SK-N-SH treated with all-trans-retinoic acid at 6 μM for 48 hours (cell line): Measurements from ENCODE around the gene HERC6.

Source experiments
- ATAC-seq: fragments of 200-7000 bp; cut with Tn5 transposase; 3 replicates; pipeline ENCODE4 v1.9.1; 2020; ENCODE audit warnings: mild to moderate bottlenecking, moderate library complexity
- ARNTL ChIP-seq: fragments of 450-650 bp; formaldehyde crosslinking; IDR thresholded peaks from 2 replicates; pipeline ENCODE4 v1.5.0; 2020; ENCODE audit warnings: low read depth, mild to moderate bottlenecking, moderate library complexity, borderline replicate concordance
- BACH2 ChIP-seq: fragments of 250-450 bp; sonication (Bioruptor Pico); IDR thresholded peaks from 2 replicates; pipeline ENCODE4 v1.9.0; 2021; ENCODE audit warnings: mild to moderate bottlenecking, borderline replicate concordance
- ESRRG ChIP-seq: fragments of 250-450 bp; sonication (Bioruptor Pico); IDR thresholded peaks from 2 replicates; pipeline ENCODE4 v1.6.1; 2021; ENCODE audit warnings: mild to moderate bottlenecking
- GLIS3 ChIP-seq: fragments of 250-450 bp; sonication (Bioruptor Pico); IDR thresholded peaks from 2 replicates; pipeline ENCODE4 v1.5.0; 2020; ENCODE audit warnings: mild to moderate bottlenecking, moderate library complexity
- ISL1 ChIP-seq: fragments of 250-450 bp; sonication (Bioruptor Pico); IDR thresholded peaks from 2 replicates; pipeline ENCODE4 v2.1.2; 2022; ENCODE audit warnings: mild to moderate bottlenecking, moderate library complexity
- POU6F1 ChIP-seq: fragments of 250-450 bp; sonication (Bioruptor Pico); IDR thresholded peaks from 2 replicates; pipeline ENCODE4 v1.8.0; 2021; ENCODE audit warnings: low read depth, mild to moderate bottlenecking, moderate library complexity, borderline replicate concordance
- PPARA ChIP-seq: fragments of 250-450 bp; sonication (Bioruptor Pico); IDR thresholded peaks from 2 replicates; pipeline ENCODE4 v1.5.0; 2020; ENCODE audit warnings: mild to moderate bottlenecking, borderline replicate concordance
- RARB ChIP-seq: fragments of 250-450 bp; sonication (Bioruptor Pico); IDR thresholded peaks from 2 replicates; pipeline ENCODE4 v1.8.0; 2021; ENCODE audit warnings: mild to moderate bottlenecking, moderate library complexity
- SNAI2 ChIP-seq: fragments of 250-450 bp; sonication (Bioruptor Pico); IDR thresholded peaks from 2 replicates; pipeline ENCODE4 v1.5.0; 2020; ENCODE audit warnings: mild to moderate bottlenecking, moderate library complexity
- TCF4 ChIP-seq: fragments of 250-450 bp; sonication (Bioruptor Pico); IDR thresholded peaks from 2 replicates; pipeline ENCODE4 v1.8.0; 2021; ENCODE audit warnings: mild to moderate bottlenecking, moderate library complexity, borderline replicate concordance
- TOX ChIP-seq: fragments of 250-450 bp; sonication (Bioruptor Pico); IDR thresholded peaks from 2 replicates; pipeline ENCODE4 v1.8.0; 2021; ENCODE audit warnings: mild to moderate bottlenecking, moderate library complexity, borderline replicate concordance
- ZC3H10 ChIP-seq: fragments of 250-450 bp; sonication (Bioruptor Pico); IDR thresholded peaks from 2 replicates; pipeline ENCODE4 v1.5.1; 2021; ENCODE audit warnings: mild to moderate bottlenecking, moderate library complexity
- ZFP3 ChIP-seq: fragments of 250-450 bp; sonication (Bioruptor Pico); IDR thresholded peaks from 2 replicates; pipeline ENCODE4 v1.5.0; 2020; ENCODE audit warnings: mild to moderate bottlenecking, moderate library complexity
- ZFP30 ChIP-seq: fragments of 450-650 bp; formaldehyde crosslinking; IDR thresholded peaks from 2 replicates; pipeline ENCODE4 v1.5.0; 2022; ENCODE audit warnings: mild to moderate bottlenecking, moderate library complexity
- ZNF565 ChIP-seq: fragments of 450-650 bp; formaldehyde crosslinking; conservative IDR thresholded peaks from 2 replicates; pipeline ENCODE4 v1.5.0; 2020; ENCODE audit warnings: low read depth, mild to moderate bottlenecking, moderate library complexity
- ZNF70 ChIP-seq: fragments of 450-650 bp; formaldehyde crosslinking; IDR thresholded peaks from 2 replicates; pipeline ENCODE4 v1.5.0; 2020; ENCODE audit warnings: mild to moderate bottlenecking, moderate library complexity
- ZNF8 ChIP-seq: fragments of 450-650 bp; formaldehyde crosslinking; IDR thresholded peaks from 2 replicates; pipeline ENCODE4 v1.5.0; 2020; ENCODE audit warnings: mild to moderate bottlenecking, moderate library complexity
- TF ChIP-seq, protein P1 (sequence below): fragments of 250-450 bp; sonication (Bioruptor Pico); IDR thresholded peaks from 2 replicates; pipeline ENCODE4 v1.5.1; 2020; ENCODE audit warnings: low read depth, mild to moderate bottlenecking, moderate library complexity
- TF ChIP-seq, protein P2 (sequence below): fragments of 250-450 bp; sonication (Bioruptor Pico); IDR thresholded peaks from 2 replicates; pipeline ENCODE4 v1.5.0; 2020; ENCODE audit warnings: mild to moderate bottlenecking, moderate library complexity
- TF ChIP-seq, protein P3 (sequence below): fragments of 250-450 bp; sonication (Bioruptor Pico); IDR thresholded peaks from 2 replicates; pipeline ENCODE4 v1.8.0; 2020; ENCODE audit warnings: mild to moderate bottlenecking, moderate library complexity, borderline replicate concordance
- TF ChIP-seq, protein P4 (sequence below): fragments of 250-450 bp; sonication (Bioruptor Pico); IDR thresholded peaks from 2 replicates; pipeline ENCODE4 v1.5.1; 2021; ENCODE audit warnings: mild to moderate bottlenecking, moderate library complexity

HERC6 gene

GRCh38 chr4:88367826-88368225 lies 10.8 kb upstream of the HERC6 start:
- TF ChIP-seq ZNF565 (no peak), ZFP30 (no peak)
- ATAC-seq = no peak

DNA sequence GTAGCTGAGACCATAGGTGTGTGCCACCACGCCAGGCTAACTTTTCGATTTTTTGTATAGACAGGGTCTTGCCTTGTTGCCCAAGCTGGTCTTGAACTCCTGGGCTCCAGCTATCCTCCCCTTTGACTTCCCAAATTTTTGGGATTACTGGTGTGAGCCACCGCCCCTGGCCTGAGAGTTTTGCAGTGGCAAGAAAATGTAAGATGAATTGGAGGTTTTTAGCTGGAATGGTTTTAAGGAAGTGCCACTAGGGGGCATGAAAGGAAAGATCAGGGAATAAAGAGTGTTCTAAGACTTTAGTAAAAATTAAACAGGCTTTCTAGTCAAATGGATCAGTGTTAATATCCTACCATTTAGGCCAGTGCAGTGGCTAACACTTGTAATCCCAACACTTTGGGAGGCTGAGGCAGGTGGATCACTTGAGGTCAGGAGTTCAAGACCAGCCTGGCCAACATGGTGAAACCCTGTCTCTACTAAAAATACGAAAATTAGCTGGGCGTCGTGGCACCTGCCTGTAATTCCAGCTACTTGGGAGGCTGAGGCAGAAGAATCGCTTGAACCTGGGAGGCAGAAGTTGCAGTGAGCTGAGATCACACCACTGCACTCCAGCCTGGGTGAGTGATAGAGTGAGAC lies 9.4 kb upstream of the HERC6 start:
- peak; percentile 78 for ATAC-seq

DNA sequence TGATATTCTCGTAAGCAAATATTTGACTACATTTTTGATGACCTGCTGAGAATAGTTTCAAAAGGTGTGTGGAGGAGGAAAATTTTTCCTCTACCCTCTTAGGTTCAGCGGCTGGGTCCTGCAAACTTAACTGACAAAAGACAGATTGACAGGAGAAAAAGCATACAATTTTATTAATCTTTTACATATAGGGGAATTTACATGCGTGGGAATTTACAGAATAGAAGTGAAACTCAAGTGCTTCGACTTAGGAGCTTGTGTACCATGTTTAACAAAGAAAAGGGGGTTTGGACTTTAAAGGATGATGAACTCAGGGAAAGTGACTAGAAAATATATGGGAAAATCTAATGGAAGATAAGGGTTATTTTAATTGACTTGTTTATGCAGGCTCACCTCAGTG lies 2.5 kb downstream of the HERC6 start:
- TF ChIP-seq ARNTL (CRISPR knock-in tag) (no peak), ZFP3 (CRISPR knock-in tag) (no peak), PPARA (CRISPR knock-in tag) (no peak), RARB (no peak), ZNF8 (CRISPR knock-in tag) (no peak), ISL1 (CRISPR knock-in tag) (no peak), TCF4 (CRISPR knock-in tag) (no peak), ESRRG (CRISPR knock-in tag) (no peak), SNAI2 (CRISPR knock-in tag) (no peak), ZNF565 (no peak), ZFP30 (no peak), GLIS3 (no peak), ZNF70 (CRISPR knock-in tag) (no peak), TOX (CRISPR knock-in tag) (no peak)
- TF ChIP-seq, protein P1, sequence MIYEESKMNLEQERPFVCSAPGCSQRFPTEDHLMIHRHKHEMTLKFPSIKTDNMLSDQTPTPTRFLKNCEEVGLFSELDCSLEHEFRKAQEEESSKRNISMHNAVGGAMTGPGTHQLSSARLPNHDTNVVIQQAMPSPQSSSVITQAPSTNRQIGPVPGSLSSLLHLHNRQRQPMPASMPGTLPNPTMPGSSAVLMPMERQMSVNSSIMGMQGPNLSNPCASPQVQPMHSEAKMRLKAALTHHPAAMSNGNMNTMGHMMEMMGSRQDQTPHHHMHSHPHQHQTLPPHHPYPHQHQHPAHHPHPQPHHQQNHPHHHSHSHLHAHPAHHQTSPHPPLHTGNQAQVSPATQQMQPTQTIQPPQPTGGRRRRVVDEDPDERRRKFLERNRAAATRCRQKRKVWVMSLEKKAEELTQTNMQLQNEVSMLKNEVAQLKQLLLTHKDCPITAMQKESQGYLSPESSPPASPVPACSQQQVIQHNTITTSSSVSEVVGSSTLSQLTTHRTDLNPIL (CRISPR knock-in tag) = no peak
- TF ChIP-seq, protein P2, sequence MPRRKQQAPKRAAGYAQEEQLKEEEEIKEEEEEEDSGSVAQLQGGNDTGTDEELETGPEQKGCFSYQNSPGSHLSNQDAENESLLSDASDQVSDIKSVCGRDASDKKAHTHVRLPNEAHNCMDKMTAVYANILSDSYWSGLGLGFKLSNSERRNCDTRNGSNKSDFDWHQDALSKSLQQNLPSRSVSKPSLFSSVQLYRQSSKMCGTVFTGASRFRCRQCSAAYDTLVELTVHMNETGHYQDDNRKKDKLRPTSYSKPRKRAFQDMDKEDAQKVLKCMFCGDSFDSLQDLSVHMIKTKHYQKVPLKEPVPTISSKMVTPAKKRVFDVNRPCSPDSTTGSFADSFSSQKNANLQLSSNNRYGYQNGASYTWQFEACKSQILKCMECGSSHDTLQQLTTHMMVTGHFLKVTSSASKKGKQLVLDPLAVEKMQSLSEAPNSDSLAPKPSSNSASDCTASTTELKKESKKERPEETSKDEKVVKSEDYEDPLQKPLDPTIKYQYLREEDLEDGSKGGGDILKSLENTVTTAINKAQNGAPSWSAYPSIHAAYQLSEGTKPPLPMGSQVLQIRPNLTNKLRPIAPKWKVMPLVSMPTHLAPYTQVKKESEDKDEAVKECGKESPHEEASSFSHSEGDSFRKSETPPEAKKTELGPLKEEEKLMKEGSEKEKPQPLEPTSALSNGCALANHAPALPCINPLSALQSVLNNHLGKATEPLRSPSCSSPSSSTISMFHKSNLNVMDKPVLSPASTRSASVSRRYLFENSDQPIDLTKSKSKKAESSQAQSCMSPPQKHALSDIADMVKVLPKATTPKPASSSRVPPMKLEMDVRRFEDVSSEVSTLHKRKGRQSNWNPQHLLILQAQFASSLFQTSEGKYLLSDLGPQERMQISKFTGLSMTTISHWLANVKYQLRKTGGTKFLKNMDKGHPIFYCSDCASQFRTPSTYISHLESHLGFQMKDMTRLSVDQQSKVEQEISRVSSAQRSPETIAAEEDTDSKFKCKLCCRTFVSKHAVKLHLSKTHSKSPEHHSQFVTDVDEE (CRISPR knock-in tag) = no peak
- TF ChIP-seq, protein P3, sequence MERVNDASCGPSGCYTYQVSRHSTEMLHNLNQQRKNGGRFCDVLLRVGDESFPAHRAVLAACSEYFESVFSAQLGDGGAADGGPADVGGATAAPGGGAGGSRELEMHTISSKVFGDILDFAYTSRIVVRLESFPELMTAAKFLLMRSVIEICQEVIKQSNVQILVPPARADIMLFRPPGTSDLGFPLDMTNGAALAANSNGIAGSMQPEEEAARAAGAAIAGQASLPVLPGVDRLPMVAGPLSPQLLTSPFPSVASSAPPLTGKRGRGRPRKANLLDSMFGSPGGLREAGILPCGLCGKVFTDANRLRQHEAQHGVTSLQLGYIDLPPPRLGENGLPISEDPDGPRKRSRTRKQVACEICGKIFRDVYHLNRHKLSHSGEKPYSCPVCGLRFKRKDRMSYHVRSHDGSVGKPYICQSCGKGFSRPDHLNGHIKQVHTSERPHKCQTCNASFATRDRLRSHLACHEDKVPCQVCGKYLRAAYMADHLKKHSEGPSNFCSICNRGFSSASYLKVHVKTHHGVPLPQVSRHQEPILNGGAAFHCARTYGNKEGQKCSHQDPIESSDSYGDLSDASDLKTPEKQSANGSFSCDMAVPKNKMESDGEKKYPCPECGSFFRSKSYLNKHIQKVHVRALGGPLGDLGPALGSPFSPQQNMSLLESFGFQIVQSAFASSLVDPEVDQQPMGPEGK (CRISPR knock-in tag) = no peak
- TF ChIP-seq, protein P4, sequence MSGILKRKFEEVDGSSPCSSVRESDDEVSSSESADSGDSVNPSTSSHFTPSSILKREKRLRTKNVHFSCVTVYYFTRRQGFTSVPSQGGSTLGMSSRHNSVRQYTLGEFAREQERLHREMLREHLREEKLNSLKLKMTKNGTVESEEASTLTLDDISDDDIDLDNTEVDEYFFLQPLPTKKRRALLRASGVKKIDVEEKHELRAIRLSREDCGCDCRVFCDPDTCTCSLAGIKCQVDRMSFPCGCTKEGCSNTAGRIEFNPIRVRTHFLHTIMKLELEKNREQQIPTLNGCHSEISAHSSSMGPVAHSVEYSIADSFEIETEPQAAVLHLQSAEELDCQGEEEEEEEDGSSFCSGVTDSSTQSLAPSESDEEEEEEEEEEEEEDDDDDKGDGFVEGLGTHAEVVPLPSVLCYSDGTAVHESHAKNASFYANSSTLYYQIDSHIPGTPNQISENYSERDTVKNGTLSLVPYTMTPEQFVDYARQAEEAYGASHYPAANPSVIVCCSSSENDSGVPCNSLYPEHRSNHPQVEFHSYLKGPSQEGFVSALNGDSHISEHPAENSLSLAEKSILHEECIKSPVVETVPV = no peak

DNA sequence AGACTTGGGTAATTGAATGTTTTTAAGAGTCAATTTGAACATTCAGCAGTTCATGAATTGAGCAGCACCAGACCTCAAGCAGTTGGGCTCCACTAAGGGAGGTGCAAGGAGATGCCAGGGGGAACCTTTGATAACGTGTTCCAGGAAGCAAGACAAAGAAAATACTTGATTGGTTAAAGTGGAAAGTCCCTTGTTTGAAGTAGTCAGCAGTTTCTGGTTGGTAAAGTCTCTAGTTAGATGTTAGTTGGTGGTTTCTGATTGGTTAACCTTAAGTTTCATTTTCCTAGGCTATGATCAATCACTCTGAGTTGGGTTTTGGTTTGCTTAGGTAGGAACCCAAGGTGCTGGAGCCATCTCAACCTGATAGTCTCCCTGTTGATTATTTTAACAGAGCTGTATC lies 4.0 kb downstream of the HERC6 start:
- no peak for ATAC-seq
- no peak for TF ChIP-seq GLIS3
- no peak for TF ChIP-seq ZC3H10 (CRISPR knock-in tag)
- TF ChIP-seq ZNF8 (CRISPR knock-in tag) = no peak
- no peak for TF ChIP-seq ISL1 (CRISPR knock-in tag)
- TF ChIP-seq SNAI2 (CRISPR knock-in tag) = no peak
- no peak for TF ChIP-seq ZNF565
- TF ChIP-seq ZFP30 = no peak
- no peak for TF ChIP-seq RARB
- TF ChIP-seq TOX (CRISPR knock-in tag) = no peak
- TF ChIP-seq POU6F1 = no peak
- TF ChIP-seq BACH2 = no peak
- no peak for TF ChIP-seq ZFP3 (CRISPR knock-in tag)
- no peak for TF ChIP-seq ARNTL (CRISPR knock-in tag)

More for the DNA sequence above, 2.5 kb downstream of the HERC6 start:
- no peak for ATAC-seq
